B cell (primary cell): ENCODE measurements around the gene CR1.
"Not testable (repeated sequence)": the region's sequence is repeated elsewhere in the genome, so short reads cannot be mapped to it uniquely, and the experiment has no call there.

ENCODE experiments used
- CTCF ChIP-seq: fragments of 200-600 bp; IDR thresholded peaks from one replicate; pipeline ENCODE4 v1.8.0; 2022; ENCODE audit warnings: antibody characterized with exemption, mild to moderate bottlenecking
- EZH2 ChIP-seq: IDR thresholded peaks from 2 replicates; pipeline ENCODE4 v1.6.1; 2012; ENCODE audit warnings: borderline replicate concordance, low read depth, mild to moderate bottlenecking, moderate library complexity, low read length; ENCODE audit not compliant: insufficient read depth, poor library complexity, severe bottlenecking

- TF ChIP-seq CTCF, EZH2: not testable (repeated sequence)
Observed at GRCh38 chr1:207591205-207591604, 95.2 kb downstream of the CR1 start.
